Esophagus squamous epithelium (tissue), 4 donors: Measurements from ENCODE around the gene KCNN3.
"Not testable (repeated sequence)": the region's sequence is repeated elsewhere in the genome, so short reads cannot be mapped to it uniquely, and the experiment has no call there.

Source experiments
- CTCF ChIP-seq, 6 experiments: fragments of 450-650 bp in 4 of 6; fragments of 200-600 bp in 2 of 6; sonication (generic) in 2 of 6; IDR thresholded peaks; one replicate each; pipeline ENCODE4 v1.5.1; 2016 to 2019; ENCODE audit warnings: antibody characterized with exemption in 6 of 6, mild to moderate bottlenecking in 4 of 6, moderate library complexity in 4 of 6
- POLR2A ChIP-seq, 4 donors: fragments of 450-650 bp; IDR thresholded peaks; one replicate each; pipeline ENCODE4 v1.6.1; 2017; ENCODE audit warnings: antibody characterized with exemption in 4 of 4, mild to moderate bottlenecking in 4 of 4, moderate library complexity in 3 of 4

DNA sequence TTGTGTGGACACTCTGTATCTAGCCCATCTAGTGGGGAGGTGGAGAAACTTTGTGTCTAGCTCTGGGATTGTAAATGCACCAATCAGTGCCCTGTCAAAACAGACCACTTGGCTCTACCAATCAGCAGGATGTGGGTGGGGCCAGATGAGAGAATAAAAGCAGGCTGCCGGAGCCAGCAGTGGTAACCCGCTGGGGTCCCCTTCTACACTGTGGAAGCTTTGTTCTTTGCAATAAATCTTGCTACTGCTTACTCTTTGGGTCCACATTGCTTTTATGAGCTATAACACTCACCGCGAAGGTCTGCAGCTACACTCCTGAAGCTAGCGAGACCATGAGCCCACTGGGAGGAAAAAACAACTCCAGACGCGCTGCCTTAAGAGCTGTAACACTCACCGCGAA lies 198.7 kb downstream of the KCNN3 start:
- TF ChIP-seq CTCF, POLR2A (IDR thresholded peaks at IDR 0.05): not testable (repeated sequence)
